ENCODE results near the gene CELF1. TPM values are rescaled to one million over a fixed set of nuclear protein-coding genes. Genes with fewer than 3 reads are reported as not detected.

Gene CELF1
- total and polyA plus RNA-seq, 9 of the 15 experiments (the other 6 are each of a cell fraction or from before 2014, with no cell fraction given), result 11.3 to 142 (median 77.4) TPM

DNA sequence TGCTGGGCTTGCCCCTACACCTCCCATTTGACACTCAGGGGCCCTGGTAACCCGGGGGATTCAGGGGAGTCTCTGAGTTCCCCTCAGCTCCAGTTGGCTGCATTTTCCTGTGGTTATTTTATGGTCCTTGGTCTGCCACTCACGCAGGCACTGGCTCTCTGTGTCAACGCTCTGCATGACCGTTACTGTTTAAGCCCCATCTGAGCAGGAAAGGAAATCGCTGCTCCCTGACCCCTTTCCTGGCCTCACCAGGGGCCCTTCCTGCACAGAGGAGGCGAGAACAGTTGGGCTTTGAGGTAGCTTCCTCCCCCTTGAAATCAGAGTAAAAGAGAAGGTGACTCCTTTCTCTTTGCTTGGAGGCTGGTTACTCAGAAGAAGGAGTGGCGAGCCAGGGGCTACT is 38.8 kb upstream of the CELF1 start:
- Histone ChIP-seq H3K9me3 (replicated peaks; ENCODE audit: control insufficient read depth, insufficient read depth, low read depth, low read length) (no peaks in the 10 kb centered on the region), H3K27ac (ENCODE audit: extremely low read depth, low read depth, low read length) (no peak overlapping the region), H3K9me1 (ENCODE audit: control insufficient read depth, insufficient read depth, low read length) (peaks cover 3% of the 10 kb centered on the region), H4K20me1 (replicated peaks; ENCODE audit: control insufficient read depth, insufficient read depth, low read length) (no peaks in the 10 kb centered on the region), H3K4me3 (no peak overlapping the region), H3K27me3 (ENCODE audit: control insufficient read depth in 2 of 2, insufficient read depth in 2 of 2, low read length in 2 of 2) (peaks cover 24 to 35% of the 10 kb centered on the region in 2 experiments), H2AFZ (ENCODE audit: low read depth, low read length) (no peak overlapping the region), H3K79me2 (ENCODE audit: control insufficient read depth, insufficient read depth, low read length) (no peaks in the 10 kb centered on the region), H3K4me2 (ENCODE audit: insufficient read depth, low read length) (no peak overlapping the region), H3K9ac (ENCODE audit: insufficient read depth in 1 of 2, low read depth in 2 of 2, low read length in 2 of 2) (no peak overlapping the region), H3K36me3 (ENCODE audit: control insufficient read depth, insufficient read depth, low read length) (no peaks in the 10 kb centered on the region), H3K4me1 (replicated peaks in 1 of 2; ENCODE audit: control insufficient read depth in 2 of 2, insufficient read depth in 2 of 2, low read length in 2 of 2) (peaks cover 0 to 21% of the 10 kb centered on the region in 2 experiments; a peak in 2 of 5 replicates)
- FAIRE-seq (no peak), DNase-seq (ENCODE audit: extremely low read depth in 1 of 4, low spot score in 3 of 4) (no peak), ATAC-seq (no peak)
- intact Hi-C loops (cut with micrococcal nuclease) (no loop called here), in situ Hi-C loops (cut with MboI) (no loop called here)
- POLR2A ChIA-PET, result interaction anchor here (0.6 to 1.3 kb wide), 2 partner anchors 14 to 32 kb away, joined by 3 to 4 read pairs; no protein-coding TSS in a partner anchor
- CTCF ChIA-PET (ENCODE audit: low intra/inter-chr PET ratio), result no interaction called here
- 19% methylated on average over 7 of the region's 7 CpGs for WGBS (ENCODE audit: insufficient coverage, low coverage, missing lambda C conversion rate)
- BruUV-seq (replicated peaks), result no TSS peak
- no peak for TF ChIP-seq FOXA1 (IDR thresholded peaks at IDR 0.05; ENCODE audit: borderline replicate concordance)
- TF ChIP-seq, protein P1, sequence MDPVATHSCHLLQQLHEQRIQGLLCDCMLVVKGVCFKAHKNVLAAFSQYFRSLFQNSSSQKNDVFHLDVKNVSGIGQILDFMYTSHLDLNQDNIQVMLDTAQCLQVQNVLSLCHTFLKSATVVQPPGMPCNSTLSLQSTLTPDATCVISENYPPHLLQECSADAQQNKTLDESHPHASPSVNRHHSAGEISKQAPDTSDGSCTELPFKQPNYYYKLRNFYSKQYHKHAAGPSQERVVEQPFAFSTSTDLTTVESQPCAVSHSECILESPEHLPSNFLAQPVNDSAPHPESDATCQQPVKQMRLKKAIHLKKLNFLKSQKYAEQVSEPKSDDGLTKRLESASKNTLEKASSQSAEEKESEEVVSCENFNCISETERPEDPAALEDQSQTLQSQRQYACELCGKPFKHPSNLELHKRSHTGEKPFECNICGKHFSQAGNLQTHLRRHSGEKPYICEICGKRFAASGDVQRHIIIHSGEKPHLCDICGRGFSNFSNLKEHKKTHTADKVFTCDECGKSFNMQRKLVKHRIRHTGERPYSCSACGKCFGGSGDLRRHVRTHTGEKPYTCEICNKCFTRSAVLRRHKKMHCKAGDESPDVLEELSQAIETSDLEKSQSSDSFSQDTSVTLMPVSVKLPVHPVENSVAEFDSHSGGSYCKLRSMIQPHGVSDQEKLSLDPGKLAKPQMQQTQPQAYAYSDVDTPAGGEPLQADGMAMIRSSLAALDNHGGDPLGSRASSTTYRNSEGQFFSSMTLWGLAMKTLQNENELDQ (CRISPR knock-in tag; IDR thresholded peaks at IDR 0.05; ENCODE audit: borderline replicate concordance), result no peak
- TF ChIP-seq, protein P2, sequence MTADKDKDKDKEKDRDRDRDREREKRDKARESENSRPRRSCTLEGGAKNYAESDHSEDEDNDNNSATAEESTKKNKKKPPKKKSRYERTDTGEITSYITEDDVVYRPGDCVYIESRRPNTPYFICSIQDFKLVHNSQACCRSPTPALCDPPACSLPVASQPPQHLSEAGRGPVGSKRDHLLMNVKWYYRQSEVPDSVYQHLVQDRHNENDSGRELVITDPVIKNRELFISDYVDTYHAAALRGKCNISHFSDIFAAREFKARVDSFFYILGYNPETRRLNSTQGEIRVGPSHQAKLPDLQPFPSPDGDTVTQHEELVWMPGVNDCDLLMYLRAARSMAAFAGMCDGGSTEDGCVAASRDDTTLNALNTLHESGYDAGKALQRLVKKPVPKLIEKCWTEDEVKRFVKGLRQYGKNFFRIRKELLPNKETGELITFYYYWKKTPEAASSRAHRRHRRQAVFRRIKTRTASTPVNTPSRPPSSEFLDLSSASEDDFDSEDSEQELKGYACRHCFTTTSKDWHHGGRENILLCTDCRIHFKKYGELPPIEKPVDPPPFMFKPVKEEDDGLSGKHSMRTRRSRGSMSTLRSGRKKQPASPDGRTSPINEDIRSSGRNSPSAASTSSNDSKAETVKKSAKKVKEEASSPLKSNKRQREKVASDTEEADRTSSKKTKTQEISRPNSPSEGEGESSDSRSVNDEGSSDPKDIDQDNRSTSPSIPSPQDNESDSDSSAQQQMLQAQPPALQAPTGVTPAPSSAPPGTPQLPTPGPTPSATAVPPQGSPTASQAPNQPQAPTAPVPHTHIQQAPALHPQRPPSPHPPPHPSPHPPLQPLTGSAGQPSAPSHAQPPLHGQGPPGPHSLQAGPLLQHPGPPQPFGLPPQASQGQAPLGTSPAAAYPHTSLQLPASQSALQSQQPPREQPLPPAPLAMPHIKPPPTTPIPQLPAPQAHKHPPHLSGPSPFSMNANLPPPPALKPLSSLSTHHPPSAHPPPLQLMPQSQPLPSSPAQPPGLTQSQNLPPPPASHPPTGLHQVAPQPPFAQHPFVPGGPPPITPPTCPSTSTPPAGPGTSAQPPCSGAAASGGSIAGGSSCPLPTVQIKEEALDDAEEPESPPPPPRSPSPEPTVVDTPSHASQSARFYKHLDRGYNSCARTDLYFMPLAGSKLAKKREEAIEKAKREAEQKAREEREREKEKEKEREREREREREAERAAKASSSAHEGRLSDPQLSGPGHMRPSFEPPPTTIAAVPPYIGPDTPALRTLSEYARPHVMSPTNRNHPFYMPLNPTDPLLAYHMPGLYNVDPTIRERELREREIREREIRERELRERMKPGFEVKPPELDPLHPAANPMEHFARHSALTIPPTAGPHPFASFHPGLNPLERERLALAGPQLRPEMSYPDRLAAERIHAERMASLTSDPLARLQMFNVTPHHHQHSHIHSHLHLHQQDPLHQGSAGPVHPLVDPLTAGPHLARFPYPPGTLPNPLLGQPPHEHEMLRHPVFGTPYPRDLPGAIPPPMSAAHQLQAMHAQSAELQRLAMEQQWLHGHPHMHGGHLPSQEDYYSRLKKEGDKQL (CRISPR knock-in tag; IDR thresholded peaks at IDR 0.05; ENCODE audit: borderline replicate concordance), result no peak
- no peak for TF ChIP-seq HMG20B (CRISPR knock-in tag; IDR thresholded peaks at IDR 0.05)
- no peak for TF ChIP-seq TCF3 (CRISPR knock-in tag; IDR thresholded peaks at IDR 0.05)
- TF ChIP-seq, protein P3, sequence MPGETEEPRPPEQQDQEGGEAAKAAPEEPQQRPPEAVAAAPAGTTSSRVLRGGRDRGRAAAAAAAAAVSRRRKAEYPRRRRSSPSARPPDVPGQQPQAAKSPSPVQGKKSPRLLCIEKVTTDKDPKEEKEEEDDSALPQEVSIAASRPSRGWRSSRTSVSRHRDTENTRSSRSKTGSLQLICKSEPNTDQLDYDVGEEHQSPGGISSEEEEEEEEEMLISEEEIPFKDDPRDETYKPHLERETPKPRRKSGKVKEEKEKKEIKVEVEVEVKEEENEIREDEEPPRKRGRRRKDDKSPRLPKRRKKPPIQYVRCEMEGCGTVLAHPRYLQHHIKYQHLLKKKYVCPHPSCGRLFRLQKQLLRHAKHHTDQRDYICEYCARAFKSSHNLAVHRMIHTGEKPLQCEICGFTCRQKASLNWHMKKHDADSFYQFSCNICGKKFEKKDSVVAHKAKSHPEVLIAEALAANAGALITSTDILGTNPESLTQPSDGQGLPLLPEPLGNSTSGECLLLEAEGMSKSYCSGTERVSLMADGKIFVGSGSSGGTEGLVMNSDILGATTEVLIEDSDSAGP (CRISPR knock-in tag; IDR thresholded peaks at IDR 0.05), result no peak
- TF ChIP-seq, protein P4, sequence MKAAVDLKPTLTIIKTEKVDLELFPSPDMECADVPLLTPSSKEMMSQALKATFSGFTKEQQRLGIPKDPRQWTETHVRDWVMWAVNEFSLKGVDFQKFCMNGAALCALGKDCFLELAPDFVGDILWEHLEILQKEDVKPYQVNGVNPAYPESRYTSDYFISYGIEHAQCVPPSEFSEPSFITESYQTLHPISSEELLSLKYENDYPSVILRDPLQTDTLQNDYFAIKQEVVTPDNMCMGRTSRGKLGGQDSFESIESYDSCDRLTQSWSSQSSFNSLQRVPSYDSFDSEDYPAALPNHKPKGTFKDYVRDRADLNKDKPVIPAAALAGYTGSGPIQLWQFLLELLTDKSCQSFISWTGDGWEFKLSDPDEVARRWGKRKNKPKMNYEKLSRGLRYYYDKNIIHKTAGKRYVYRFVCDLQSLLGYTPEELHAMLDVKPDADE (conservative IDR thresholded peaks at IDR 0.05; ENCODE audit: control insufficient read depth, low read depth, low read length), result no peak
- no peak for TF ChIP-seq ZSCAN29 (IDR thresholded peaks at IDR 0.05)
- TF ChIP-seq, protein P5, sequence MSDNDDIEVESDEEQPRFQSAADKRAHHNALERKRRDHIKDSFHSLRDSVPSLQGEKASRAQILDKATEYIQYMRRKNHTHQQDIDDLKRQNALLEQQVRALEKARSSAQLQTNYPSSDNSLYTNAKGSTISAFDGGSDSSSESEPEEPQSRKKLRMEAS (CRISPR knock-in tag; IDR thresholded peaks at IDR 0.05), result no peak
- TF ChIP-seq SP1 (CRISPR knock-in tag; IDR thresholded peaks at IDR 0.05), result no peak
